HEK293 (cell line): ENCODE measurements around the gene ECE1.

Experiments
- GLIS2 ChIP-seq: fragments of 450-650 bp; formaldehyde crosslinking; IDR thresholded peaks from 2 replicates; pipeline ENCODE4 v1.5.1; 2016; ENCODE audit warnings: missing biosample characterization, missing genetic modification characterization
- MEIS1 ChIP-seq: sonication (generic); formaldehyde crosslinking; IDR thresholded peaks from 2 replicates; pipeline ENCODE4 v1.8.1; 2022; ENCODE audit warnings: missing genetic modification reagents, mild to moderate bottlenecking, borderline replicate concordance
- PBX3 ChIP-seq: sonication (generic); formaldehyde crosslinking; IDR thresholded peaks from 2 replicates; pipeline ENCODE4 v1.8.1; 2022; ENCODE audit warnings: mild to moderate bottlenecking, moderate library complexity, missing genetic modification reagents
- ZBTB20 ChIP-seq: fragments of 450-650 bp; formaldehyde crosslinking; IDR thresholded peaks from 2 replicates; pipeline ENCODE4 v1.5.1; 2016; ENCODE audit warnings: missing biosample characterization, missing genetic modification characterization
- ZBTB7A ChIP-seq: fragments of 450-650 bp; formaldehyde crosslinking; IDR thresholded peaks from 2 replicates; pipeline ENCODE4 v1.5.1; 2016; ENCODE audit warnings: low read depth, missing biosample characterization, missing genetic modification characterization
- ZNF140 ChIP-seq: fragments of 450-650 bp; formaldehyde crosslinking; IDR thresholded peaks from 2 replicates; pipeline ENCODE4 v1.5.1; 2016; ENCODE audit warnings: missing biosample characterization, missing genetic modification characterization
- TF ChIP-seq, protein P1 (sequence below): fragments of 450-650 bp; formaldehyde crosslinking; IDR thresholded peaks from 2 replicates; pipeline ENCODE4 v1.5.1; 2016; ENCODE audit warnings: missing biosample characterization, missing genetic modification characterization

DNA sequence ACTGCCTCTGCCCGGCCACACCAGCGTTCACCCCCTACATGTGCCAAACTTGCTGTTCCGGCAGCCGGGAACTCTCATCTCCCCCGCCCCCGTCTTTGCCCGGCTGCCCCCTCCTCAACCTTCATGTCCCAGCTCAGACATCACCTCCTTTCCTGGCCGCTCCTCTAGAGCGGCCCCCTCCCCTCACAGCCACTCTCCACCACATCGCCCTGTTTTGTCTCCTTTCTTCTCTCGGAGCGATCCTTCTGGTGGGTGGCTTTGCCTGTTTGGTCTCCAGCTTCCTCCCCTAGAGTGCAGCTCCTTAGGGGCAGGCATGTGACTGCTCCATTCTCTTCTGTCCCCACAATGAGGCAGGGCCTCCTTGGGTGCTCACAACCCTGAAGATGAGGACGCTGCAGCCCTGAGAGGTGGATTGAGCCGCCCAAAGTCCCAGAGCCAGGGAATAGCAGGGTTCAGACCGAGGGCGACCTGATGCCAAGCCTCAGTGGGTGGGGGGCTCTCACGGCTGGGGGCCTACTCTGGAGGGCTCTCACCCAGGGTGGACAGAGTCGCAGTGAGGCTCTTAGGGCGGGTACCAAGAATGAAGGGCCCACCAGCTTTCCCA lies 44.9 kb upstream of the ECE1 start:
- TF ChIP-seq, protein P1, sequence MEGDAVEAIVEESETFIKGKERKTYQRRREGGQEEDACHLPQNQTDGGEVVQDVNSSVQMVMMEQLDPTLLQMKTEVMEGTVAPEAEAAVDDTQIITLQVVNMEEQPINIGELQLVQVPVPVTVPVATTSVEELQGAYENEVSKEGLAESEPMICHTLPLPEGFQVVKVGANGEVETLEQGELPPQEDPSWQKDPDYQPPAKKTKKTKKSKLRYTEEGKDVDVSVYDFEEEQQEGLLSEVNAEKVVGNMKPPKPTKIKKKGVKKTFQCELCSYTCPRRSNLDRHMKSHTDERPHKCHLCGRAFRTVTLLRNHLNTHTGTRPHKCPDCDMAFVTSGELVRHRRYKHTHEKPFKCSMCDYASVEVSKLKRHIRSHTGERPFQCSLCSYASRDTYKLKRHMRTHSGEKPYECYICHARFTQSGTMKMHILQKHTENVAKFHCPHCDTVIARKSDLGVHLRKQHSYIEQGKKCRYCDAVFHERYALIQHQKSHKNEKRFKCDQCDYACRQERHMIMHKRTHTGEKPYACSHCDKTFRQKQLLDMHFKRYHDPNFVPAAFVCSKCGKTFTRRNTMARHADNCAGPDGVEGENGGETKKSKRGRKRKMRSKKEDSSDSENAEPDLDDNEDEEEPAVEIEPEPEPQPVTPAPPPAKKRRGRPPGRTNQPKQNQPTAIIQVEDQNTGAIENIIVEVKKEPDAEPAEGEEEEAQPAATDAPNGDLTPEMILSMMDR, result no peak
- TF ChIP-seq GLIS2 (tag by site-specific recombination) (no peak), ZBTB7A (tag by site-specific recombination) (no peak), PBX3 (CRISPR knock-in tag) (no peak), ZBTB20 (no peak; the same call in 1 of the 2 replicates), ZNF140 (tag by site-specific recombination) (no peak), MEIS1 (no peak)
